ENCODE measurements around the gene FNIP2.
"Not testable (repeated sequence)": the region's sequence is repeated elsewhere in the genome, so short reads cannot be mapped to it uniquely, and the experiment has no call there.

The FNIP2 gene

GRCh38 chr4:158750379-158750778, 18.4 kb upstream of the FNIP2 start:
- Histone ChIP-seq H3K9me3 (ENCODE audit: low read length) (no peaks in the 10 kb centered on the region), H3K27me3 (ENCODE audit: insufficient read depth, low read length) (no peaks in the 10 kb centered on the region), H3K4me3 (ENCODE audit: low read length) (no peak overlapping the region), H3K4me1 (ENCODE audit: insufficient read depth, low read length) (no peaks in the 10 kb centered on the region), H3K36me3 (ENCODE audit: insufficient read depth, low read length) (no peaks in the 10 kb centered on the region), H2AFZ (ENCODE audit: low read depth, low read length) (no peak overlapping the region)

- Histone ChIP-seq H3K9me3 (ENCODE audit: low read length) (no peaks in the 10 kb centered on the region), H2AFZ (ENCODE audit: low read depth, low read length) (no peak overlapping the region), H3K4me3 (ENCODE audit: low read length) (no peak overlapping the region)
Measured at GRCh38 chr4:158754385-158755180, 14.2 kb upstream of the FNIP2 start.

DNA sequence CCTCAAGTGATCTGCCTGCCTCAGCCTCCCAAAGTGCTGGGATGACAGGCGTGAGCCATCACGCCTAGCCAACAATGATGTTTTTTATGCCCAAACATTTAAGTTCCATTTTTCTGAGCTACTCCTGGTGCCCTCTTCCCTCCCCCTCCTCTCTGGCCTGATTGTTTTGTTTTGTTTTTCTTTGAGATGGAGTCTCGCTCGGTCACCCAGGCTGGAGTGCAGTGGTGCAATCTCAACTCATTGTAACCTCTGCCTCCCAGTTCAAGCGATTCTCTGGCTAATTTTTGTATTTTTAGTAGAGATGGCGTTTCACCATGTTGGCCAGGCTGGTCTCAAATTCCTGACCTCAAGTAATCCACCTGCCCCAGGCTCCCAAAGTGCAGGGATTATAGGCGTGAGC, 13.0 kb upstream of the FNIP2 start:
- not testable (repeated sequence) for H3K36me3 ChIP-seq (ENCODE audit: insufficient read depth, low read length); H3K9me3 ChIP-seq (ENCODE audit: low read length); H3K4me3 ChIP-seq (ENCODE audit: low read length); H3K27me3 ChIP-seq (ENCODE audit: insufficient read depth, low read length); H3K4me1 ChIP-seq (ENCODE audit: insufficient read depth, low read length); H2AFZ ChIP-seq (ENCODE audit: low read depth, low read length)

More at GRCh38 chr4:158754385-158755180, 14.2 kb upstream of the FNIP2 start:
- Histone ChIP-seq H3K4me1 (ENCODE audit: insufficient read depth, low read length) (no peaks in the 10 kb centered on the region), H3K27me3 (ENCODE audit: insufficient read depth, low read length) (no peaks in the 10 kb centered on the region), H3K36me3 (ENCODE audit: insufficient read depth, low read length) (no peaks in the 10 kb centered on the region)

GRCh38 chr4:158756588-158756987, 12.2 kb upstream of the FNIP2 start:
- Histone ChIP-seq H3K36me3 (ENCODE audit: insufficient read depth, low read length) (no peaks in the 10 kb centered on the region), H3K4me3 (ENCODE audit: low read length) (no peak overlapping the region), H3K27me3 (ENCODE audit: insufficient read depth, low read length) (no peaks in the 10 kb centered on the region), H3K4me1 (ENCODE audit: insufficient read depth, low read length) (no peaks in the 10 kb centered on the region), H3K9me3 (ENCODE audit: low read length) (no peaks in the 10 kb centered on the region), H2AFZ (ENCODE audit: low read depth, low read length) (no peak overlapping the region)

DNA sequence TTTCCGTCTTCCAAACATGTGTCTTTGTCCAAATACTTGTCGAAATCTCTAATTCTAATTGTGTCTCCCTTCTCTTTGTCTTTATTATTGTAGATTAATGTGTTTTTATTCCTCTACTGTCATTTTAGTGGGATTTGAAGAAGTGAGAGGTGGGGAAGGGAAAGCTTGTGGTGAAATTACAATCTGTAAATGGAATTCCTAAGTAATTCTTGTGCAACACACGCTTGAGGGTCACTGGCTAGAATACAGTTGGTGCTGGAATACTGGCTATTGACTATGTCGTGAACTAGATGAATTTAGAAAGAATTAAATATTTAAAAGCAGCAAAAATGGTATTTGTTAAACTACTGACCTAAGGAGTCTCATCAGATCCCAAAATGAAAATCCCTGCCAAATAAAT, 10.7 kb upstream of the FNIP2 start:
- Histone ChIP-seq H3K9me3 (ENCODE audit: low read length) (no peaks in the 10 kb centered on the region), H3K4me3 (ENCODE audit: low read length) (no peak overlapping the region), H3K36me3 (ENCODE audit: insufficient read depth, low read length) (no peaks in the 10 kb centered on the region), H3K27me3 (ENCODE audit: insufficient read depth, low read length) (no peaks in the 10 kb centered on the region), H3K4me1 (ENCODE audit: insufficient read depth, low read length) (no peaks in the 10 kb centered on the region), H2AFZ (ENCODE audit: low read depth, low read length) (no peak overlapping the region)

GRCh38 chr4:158758703-158759102, 10.1 kb upstream of the FNIP2 start:
- Histone ChIP-seq H3K4me3 (ENCODE audit: low read length) (no peak overlapping the region), H3K27me3 (ENCODE audit: insufficient read depth, low read length) (no peaks in the 10 kb centered on the region), H3K36me3 (ENCODE audit: insufficient read depth, low read length) (no peaks in the 10 kb centered on the region), H3K4me1 (ENCODE audit: insufficient read depth, low read length) (no peaks in the 10 kb centered on the region), H2AFZ (ENCODE audit: low read depth, low read length) (no peak overlapping the region), H3K9me3 (ENCODE audit: low read length) (no peaks in the 10 kb centered on the region)

- H2AFZ ChIP-seq (ENCODE audit: low read depth, low read length); H3K36me3 ChIP-seq (ENCODE audit: insufficient read depth, low read length); H3K27me3 ChIP-seq (ENCODE audit: insufficient read depth, low read length); H3K4me1 ChIP-seq (ENCODE audit: insufficient read depth, low read length); H3K9me3 ChIP-seq (ENCODE audit: low read length); H3K4me3 ChIP-seq (ENCODE audit: low read length): not testable (repeated sequence)
Measured at GRCh38 chr4:158759539-158759938, 9.3 kb upstream of the FNIP2 start.

DNA sequence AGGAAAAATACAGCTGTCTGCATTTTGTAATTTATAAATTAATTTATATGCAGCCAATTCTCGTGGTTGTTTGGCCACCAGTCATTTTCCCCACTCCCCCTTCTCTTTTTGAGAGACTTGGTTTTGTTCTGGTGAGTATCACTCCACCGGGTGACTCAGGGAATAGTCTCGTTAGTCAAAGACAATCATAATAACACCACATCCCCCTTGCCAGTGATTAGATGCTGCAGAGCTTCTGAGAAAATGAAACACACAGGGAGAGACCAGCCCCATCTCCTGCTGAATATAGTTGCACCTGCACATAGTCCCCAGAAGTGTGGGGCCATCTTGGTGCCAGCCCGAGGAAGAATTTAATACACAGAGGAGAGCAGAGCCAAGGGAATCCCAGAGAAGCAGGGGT, 8.0 kb upstream of the FNIP2 start:
- no peaks in the 10 kb centered on the region for H3K9me3 ChIP-seq (ENCODE audit: low read length)
- H3K36me3 ChIP-seq (ENCODE audit: insufficient read depth, low read length) = no peaks in the 10 kb centered on the region
- H3K4me1 ChIP-seq (ENCODE audit: insufficient read depth, low read length) = no peaks in the 10 kb centered on the region
- no peaks in the 10 kb centered on the region for H3K27me3 ChIP-seq (ENCODE audit: insufficient read depth, low read length)
- no peak overlapping the region for H3K4me3 ChIP-seq (ENCODE audit: low read length)
- H2AFZ ChIP-seq (ENCODE audit: low read depth, low read length) = no peak overlapping the region

- Histone ChIP-seq H3K27me3 (ENCODE audit: insufficient read depth, low read length) (no peaks in the 10 kb centered on the region), H3K4me3 (ENCODE audit: low read length) (no peak overlapping the region), H3K4me1 (ENCODE audit: insufficient read depth, low read length) (peaks cover 4% of the 10 kb centered on the region), H2AFZ (ENCODE audit: low read depth, low read length) (no peak overlapping the region), H3K9me3 (ENCODE audit: low read length) (no peaks in the 10 kb centered on the region), H3K36me3 (ENCODE audit: insufficient read depth, low read length) (no peaks in the 10 kb centered on the region)
Measured at GRCh38 chr4:158762553-158762952, 6.3 kb upstream of the FNIP2 start.

DNA sequence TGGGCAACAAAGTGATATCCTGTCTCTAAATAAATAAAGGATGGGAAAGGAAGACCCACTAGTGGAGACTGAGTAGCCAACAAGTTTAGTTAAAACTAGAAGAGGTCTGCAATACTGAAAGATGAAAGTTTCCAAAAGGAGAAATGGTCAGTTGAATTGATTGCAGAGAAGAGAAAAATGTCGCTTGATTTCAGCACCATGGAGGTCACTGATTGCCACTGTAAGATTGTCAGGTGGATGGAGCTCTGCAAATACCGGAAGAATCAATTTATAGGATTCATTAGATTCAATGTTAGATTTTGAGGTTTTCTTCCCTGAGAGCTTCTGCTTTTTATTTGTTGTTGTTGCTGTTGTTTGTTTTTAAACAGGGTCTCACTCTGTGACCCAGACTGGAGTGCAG, 5.4 kb upstream of the FNIP2 start:
- Histone ChIP-seq H3K36me3 (ENCODE audit: insufficient read depth, low read length) (no peaks in the 10 kb centered on the region), H3K9me3 (ENCODE audit: low read length) (no peaks in the 10 kb centered on the region), H3K4me1 (ENCODE audit: insufficient read depth, low read length) (peaks cover 10% of the 10 kb centered on the region), H2AFZ (ENCODE audit: low read depth, low read length) (no peak overlapping the region), H3K27me3 (ENCODE audit: insufficient read depth, low read length) (no peaks in the 10 kb centered on the region), H3K4me3 (ENCODE audit: low read length) (no peak overlapping the region)

GRCh38 chr4:158766434-158767044, 2.3 kb upstream of the FNIP2 start:
- Histone ChIP-seq H2AFZ (ENCODE audit: low read depth, low read length) (no peak overlapping the region), H3K36me3 (ENCODE audit: insufficient read depth, low read length) (no peaks in the 10 kb centered on the region), H3K27me3 (ENCODE audit: insufficient read depth, low read length) (no peaks in the 10 kb centered on the region), H3K4me3 (ENCODE audit: low read length) (no peak overlapping the region), H3K9me3 (ENCODE audit: low read length) (no peaks in the 10 kb centered on the region), H3K4me1 (ENCODE audit: insufficient read depth, low read length) (peaks cover 23% of the 10 kb centered on the region)

- H2AFZ ChIP-seq (ENCODE audit: low read depth, low read length) = peak overlapping the region; percentile 86
- H3K4me1 ChIP-seq (ENCODE audit: insufficient read depth, low read length) = peaks cover 28% of the 10 kb centered on the region
- peak overlapping the region; percentile 59 for H3K4me3 ChIP-seq (ENCODE audit: low read length)
- no peaks in the 10 kb centered on the region for H3K36me3 ChIP-seq (ENCODE audit: insufficient read depth, low read length)
- H3K27me3 ChIP-seq (ENCODE audit: insufficient read depth, low read length) = no peaks in the 10 kb centered on the region
- no peaks in the 10 kb centered on the region for H3K9me3 ChIP-seq (ENCODE audit: low read length)
Measured at GRCh38 chr4:158767451-158767850, 1.4 kb upstream of the FNIP2 start.

DNA sequence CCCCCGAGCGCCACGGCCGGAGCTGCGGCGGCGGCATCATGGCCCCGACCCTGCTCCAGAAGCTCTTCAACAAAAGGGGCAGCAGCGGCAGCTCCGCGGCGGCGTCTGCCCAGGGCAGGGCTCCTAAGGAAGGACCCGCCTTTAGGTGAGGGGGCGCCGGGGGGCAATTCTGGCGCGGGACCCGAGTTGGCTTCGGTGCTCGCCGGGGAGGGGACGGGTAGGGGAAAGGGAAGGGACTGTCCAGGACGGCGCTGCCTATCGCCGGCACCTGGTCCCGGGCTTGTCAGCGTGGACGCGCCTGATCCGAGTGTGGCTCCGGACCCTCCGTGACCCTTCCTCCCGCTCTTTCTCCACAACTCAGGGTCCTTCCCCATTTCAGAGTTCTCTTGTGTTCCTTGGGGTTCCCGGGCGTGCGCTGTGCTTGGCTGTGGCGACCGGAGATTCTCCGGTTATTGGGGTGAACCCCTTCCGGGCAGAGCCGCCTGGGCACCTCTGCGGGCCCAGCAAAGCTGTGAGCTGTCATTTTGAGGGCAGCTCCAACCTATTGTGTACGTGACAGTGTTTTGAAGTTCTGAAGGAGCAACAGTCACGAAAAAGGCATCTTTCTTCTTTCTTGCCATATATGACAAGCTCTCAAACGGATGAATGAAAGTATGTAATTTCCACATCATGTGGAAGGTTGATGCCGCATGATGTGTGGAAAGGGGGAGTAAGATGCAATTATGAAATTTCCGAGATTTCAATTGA, 522 bp downstream of the FNIP2 start:
- peak overlapping the region; percentile 59 for H3K4me3 ChIP-seq (ENCODE audit: low read length)
- no peaks in the 10 kb centered on the region for H3K36me3 ChIP-seq (ENCODE audit: insufficient read depth, low read length)
- H3K4me1 ChIP-seq (ENCODE audit: insufficient read depth, low read length) = peaks cover 28% of the 10 kb centered on the region
- no peaks in the 10 kb centered on the region for H3K27me3 ChIP-seq (ENCODE audit: insufficient read depth, low read length)
- H3K9me3 ChIP-seq (ENCODE audit: low read length) = no peaks in the 10 kb centered on the region
- H2AFZ ChIP-seq (ENCODE audit: low read depth, low read length) = no peak overlapping the region

All from neuron (in vitro differentiated cells).